ENCODE measurements around the gene PCDH9.

DNA sequence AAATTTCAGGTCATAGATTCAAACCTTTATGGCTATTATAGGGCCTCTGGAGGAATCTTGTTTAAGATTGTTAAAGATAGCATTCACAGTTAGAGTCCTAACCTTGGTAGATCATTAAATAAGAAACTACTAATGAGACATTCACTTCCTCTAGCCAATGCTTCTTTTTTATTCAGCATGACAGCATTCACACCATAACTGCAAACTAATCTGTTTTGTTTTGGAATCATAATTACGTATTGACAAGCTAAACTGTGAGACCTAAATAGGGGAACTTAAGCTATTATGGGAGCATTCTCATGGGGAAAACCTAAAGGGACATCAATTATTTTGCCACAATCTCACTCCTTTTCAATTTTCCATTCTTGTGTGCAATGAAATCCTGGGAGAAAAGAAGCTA is 653.8 kb downstream of the PCDH9 start:
- TF ChIP-seq, protein P1, sequence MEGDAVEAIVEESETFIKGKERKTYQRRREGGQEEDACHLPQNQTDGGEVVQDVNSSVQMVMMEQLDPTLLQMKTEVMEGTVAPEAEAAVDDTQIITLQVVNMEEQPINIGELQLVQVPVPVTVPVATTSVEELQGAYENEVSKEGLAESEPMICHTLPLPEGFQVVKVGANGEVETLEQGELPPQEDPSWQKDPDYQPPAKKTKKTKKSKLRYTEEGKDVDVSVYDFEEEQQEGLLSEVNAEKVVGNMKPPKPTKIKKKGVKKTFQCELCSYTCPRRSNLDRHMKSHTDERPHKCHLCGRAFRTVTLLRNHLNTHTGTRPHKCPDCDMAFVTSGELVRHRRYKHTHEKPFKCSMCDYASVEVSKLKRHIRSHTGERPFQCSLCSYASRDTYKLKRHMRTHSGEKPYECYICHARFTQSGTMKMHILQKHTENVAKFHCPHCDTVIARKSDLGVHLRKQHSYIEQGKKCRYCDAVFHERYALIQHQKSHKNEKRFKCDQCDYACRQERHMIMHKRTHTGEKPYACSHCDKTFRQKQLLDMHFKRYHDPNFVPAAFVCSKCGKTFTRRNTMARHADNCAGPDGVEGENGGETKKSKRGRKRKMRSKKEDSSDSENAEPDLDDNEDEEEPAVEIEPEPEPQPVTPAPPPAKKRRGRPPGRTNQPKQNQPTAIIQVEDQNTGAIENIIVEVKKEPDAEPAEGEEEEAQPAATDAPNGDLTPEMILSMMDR (conservative IDR thresholded peaks at IDR 0.05; ENCODE audit: low read length), result no peak
- no peak for TF ChIP-seq EZH2phosphoT487 (IDR thresholded peaks at IDR 0.05; ENCODE audit: borderline replicate concordance)

Measured in Loucy (cell line).